GM19438 (cell line): Measurements from ENCODE around the gene COG5.

Source experiments
- ATAC-seq: cut with Tn5 transposase; IDR thresholded peaks from one replicate; pipeline ENCODE4 v1.9.1; 2021; ENCODE audit warnings: low read depth; ENCODE audit not compliant: unreplicated experiment

Gene COG5

DNA sequence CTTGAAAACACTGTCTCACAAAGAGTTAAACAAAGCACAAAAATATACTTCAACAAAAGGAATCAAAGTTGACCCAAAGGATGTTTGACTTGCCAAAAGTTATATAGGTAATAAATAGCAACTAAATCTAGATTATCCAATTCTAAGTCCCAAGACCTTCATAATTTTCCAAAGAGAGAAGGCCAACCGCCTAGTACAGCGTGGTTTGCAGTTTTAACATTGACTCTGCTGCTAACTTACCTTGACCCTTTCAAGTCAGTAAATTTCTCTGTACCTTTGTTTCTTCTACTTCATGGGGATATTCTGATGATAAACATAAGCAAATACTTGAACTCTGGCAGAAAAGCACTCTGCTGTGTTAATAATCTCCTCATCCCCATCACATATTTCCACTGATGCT lies 95.7 kb downstream of the COG5 start:
- ATAC-seq, result no peak

GRCh38 chr7:107464666-107465226 lies 99.0 kb downstream of the COG5 start:
- ATAC-seq, result no peak

DNA sequence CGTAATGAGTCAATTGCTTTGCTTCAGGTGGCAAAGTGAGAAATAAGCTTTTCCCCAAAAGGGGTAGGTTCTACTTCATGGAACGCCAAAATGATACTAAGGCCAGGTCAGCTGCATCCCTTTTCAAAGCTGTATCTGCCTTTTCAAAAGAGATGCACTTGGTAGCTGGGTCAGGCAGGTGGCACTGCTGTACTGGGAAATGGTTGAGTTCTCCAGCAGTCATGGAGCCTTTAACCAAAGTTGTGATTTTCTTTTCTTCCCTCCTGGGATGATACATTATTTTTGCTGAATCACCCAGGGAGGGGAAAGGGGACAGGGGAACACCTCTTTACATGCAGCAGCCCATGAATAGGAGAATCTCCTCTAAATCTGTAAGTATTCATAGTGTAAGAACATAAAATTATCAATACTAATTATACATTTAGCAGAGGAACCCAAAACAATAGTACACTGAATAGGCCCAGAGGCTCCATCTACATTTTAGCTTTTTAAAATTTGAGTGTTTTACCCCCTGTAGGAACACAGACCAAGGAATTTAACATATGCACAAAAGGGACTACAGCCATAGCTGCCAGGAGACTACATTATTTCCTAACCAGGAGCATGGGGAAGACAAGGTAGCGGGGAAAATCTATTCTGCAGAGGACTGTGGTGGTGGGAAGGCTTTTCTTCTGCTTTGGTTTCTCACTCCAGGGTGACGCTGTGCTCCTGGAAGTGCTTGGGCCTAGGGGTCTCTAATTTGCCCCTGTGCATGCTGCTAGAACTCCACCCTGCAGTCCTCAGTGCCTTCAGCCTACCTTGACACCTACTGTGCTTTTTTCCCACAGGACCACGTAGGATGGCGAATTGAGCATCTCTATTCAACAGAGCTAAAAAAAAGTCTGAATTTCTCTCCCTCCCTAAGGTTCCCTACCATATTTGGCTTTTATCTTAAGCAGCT lies 100.3 kb downstream of the COG5 start:
- ATAC-seq, result no peak

GRCh38 chr7:107461938-107462533 lies 101.7 kb downstream of the COG5 start:
- ATAC-seq, result no peak

- no peak for ATAC-seq
These were observed 110.3 kb downstream of the COG5 start for GRCh38 chr7:107453388-107453787.

DNA sequence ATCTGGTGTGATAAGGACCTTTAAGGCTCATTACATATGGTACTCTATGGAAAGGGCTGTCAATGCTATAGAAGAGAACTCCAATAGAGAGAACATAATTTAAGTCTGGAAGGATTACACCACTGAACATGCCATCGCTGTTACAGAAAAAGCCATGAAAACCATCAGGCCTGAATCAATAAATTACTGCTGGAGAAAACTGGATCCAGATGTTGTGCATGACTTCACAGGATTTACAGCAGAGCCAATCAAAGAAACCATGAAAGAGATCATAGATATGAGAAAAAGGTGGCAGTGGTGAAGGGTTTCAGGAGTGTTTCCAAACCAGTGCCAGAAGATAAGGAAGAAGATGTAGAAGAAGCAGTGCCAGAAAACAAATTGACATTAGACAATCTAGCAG lies 112.8 kb downstream of the COG5 start:
- ATAC-seq, result no peak

GRCh38 chr7:107446988-107447387 lies 116.7 kb downstream of the COG5 start:
- ATAC-seq, result no peak

GRCh38 chr7:107446531-107446930 lies 117.2 kb downstream of the COG5 start:
- no peak for ATAC-seq

DNA sequence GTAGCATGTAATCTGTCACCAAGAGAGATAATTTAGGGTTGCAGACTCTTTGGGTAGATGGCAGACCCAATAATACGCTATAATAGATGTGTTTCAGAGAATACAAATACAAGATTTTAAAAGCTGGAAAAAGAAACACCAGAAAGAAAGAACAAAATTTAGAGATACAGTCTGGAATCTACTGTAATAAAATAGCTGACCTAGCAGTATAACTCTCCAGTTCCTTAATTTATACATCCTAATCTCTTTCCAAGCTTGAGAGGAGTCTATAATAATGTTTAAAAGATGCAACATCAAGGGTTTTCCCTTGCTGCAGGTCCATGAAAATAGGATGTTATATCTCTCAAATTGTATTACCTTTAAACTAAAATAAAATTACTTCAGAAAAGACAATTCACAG lies 121.0 kb downstream of the COG5 start:
- ATAC-seq, result no peak

DNA sequence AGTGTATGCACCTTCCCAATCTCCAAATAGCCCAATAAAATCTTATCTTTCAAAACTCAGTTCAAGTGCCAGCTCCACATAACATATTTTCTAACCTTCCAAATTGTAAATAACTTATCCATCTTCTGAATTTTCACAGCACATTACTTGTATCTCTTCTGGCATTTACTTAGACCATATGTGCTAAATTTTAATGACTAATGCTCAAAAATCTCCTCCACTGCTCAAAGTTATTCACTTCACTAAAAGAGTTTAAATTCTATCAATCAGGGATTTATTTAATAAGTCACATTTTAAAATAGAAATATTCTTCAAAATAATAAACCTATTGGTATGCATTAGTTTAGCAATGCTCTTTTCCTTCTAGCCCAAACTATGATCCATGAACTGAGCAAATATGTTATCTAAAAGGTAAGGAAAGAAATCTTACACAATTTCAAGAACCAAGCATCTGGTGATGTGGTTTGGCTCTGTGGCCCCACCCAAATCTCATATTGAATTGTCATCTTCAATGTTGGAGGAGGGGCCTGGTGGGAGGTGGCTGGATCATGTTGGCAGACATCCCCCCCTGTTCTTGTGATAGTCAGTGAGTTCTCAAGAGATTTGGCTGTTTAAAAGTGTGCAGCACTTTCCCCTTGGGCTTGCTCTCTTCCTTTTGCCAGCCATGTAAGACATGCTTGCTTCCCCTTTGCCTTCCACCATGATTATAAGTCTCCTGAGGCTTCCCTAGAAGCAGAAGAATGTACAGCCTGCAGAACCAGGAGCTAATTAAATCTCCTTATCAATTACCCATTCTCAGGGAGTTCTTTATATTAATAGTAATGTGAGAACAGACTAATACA lies 121.9 kb downstream of the COG5 start:
- ATAC-seq, result no peak

DNA sequence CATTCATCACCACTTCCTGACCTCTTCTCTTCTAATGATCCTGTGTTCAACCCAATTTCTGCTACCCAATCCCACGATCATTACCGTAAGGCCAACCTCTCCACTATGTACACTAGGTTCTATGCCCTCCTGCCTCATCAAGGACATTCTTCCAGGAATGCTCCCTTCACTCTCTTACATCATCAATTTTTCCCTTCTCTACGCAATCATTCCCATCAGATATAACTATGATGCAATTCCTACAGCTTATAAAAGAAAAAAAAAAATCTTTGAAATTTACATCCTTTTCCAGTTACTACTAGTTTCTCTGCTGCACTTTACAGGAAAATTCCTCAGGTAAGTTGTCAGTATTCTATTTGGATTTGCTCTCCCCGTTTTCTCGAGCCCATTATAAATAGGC lies 124.7 kb downstream of the COG5 start:
- no peak for ATAC-seq

DNA sequence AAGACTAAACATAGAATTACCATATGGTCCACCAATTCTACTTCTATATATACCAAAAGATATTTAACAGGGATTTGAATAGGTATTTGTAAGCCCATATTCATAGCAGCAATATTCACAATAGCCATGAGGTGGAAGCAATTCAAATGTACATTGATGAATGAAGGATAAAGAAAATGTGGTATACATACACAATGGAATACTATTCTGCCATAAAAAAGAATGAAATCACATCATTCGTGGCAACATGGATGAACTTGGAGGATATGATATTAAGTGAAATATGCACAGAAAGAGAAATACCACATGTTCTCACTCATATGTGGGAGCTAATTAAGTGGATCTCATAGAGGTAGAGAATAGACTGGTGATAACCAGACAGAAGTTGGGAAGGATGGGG lies 128.0 kb downstream of the COG5 start:
- no peak for ATAC-seq

- no peak for ATAC-seq
These were observed 131.5 kb downstream of the COG5 start for GRCh38 chr7:107432261-107432660.

DNA sequence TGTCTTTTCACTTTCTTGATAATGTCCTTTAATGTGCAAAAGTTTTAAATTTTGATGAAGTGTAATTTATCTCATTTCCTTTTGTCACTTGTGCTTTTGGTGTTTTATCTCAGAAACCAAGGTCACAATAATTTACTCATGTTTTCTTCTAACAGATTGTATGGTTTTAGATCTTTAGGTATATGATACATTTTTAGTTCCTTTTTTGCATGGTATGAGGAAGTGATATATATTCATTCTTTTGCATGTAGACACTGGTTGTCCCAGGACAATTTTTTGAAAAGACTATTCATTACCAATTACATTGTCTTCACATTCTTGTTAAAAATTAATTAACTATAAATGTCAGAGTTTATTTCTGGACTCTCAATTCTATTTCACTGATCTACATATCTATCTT lies 133.7 kb downstream of the COG5 start:
- ATAC-seq, result no peak

DNA sequence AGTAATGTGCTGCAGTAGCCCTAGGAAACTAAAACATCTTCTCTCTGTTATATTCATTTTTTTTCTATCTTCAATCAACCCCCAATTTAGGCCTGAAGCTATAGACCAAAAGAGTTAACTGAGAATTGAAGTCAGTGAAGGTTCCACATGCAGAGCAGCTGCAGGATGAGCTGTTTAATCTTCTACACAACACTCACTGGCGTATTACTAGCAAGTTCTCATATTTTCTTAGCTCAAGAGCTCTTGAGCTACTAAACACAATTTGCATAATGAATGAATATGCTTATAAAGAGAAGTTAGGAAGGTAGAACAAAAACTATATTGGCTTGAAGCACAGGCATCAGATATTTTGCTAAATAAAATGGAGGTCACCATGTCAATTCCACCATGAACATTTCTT lies 135.1 kb downstream of the COG5 start:
- no peak for ATAC-seq

DNA sequence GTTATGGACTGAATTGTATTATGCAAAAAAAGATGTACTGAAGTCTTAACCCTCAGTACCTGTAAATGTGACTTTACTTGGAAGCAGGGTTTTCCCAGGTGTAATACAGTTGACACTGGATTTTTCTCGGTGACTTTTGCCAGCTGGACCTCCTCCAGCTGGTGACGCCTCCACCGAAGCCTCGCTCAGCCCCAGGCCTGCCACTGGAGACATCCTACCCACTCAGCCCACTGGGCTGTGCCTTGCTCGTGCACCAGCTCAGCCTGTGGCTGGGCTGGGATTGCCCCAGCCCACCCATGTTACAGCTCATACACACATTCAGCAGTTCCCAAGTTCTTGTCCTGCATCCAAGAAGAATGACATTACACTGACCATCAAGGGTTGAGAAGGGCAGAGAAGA lies 136.3 kb downstream of the COG5 start:
- ATAC-seq, result no peak

- no peak for ATAC-seq
These were observed 149.5 kb downstream of the COG5 start for GRCh38 chr7:107414198-107414597.

GRCh38 chr7:107408349-107408748 lies 155.4 kb downstream of the COG5 start:
- no peak for ATAC-seq

DNA sequence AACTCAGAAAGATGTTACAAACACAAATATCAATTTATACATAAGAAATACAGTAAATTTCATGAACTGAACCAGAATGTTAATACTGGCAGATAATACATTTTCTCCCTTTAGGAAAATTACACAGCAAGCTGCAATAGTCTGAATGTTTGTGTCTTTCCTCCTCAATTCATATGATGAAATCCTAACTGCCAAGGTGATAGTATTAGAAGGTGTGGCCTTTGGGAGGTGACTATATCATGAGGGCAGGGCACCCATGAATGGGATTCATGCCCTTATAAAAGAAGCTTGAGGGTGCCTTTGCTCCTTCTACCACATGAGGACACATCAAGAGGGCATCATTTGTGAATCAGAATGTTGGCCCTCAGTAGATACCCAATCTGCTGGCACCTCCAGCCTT lies 158.2 kb downstream of the COG5 start:
- no peak for ATAC-seq

DNA sequence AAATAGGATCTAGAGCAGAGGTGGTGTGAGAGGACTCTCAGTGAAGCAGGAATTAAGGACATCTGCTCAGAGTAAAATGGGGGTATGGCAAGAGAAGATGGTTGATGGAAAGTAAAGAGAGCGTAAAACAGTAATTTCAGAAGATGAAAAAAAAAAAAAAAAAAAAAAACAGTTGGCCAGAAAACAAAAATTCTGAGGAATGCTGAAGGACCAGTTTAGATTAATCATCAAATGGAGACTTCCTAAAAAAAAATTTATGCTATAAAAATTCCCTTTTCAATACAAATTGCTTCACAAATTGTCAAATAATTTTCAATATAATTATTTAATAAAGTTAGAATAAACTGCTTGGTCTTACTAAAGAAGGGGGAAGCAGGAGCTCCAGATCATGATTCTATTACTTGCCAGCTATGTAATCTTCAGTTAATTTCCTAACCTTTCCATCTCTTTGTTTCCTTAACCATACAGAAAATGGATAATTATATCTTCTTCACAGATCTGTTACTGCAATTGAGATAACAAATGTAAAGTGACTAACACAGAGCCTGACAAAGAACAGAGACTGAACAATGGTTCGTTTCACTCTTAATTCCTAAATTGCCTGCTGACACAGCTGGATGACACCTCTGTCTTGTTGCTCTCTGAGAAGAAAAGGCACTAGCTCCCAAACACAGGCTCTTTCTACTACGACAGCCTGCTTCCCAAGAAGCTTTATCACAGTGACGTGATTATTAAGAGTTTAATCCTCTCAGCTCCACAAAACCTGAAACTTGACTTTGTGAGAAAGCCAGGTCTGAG lies 158.8 kb downstream of the COG5 start:
- ATAC-seq, result no peak
